HG02885 (cell line): ENCODE measurements around the gene KCNB1.

Experiments
- ATAC-seq: cut with Tn5 transposase; IDR thresholded peaks from one replicate; pipeline ENCODE4 v1.9.1; 2021; ENCODE audit warnings: mild to moderate bottlenecking; ENCODE audit not compliant: unreplicated experiment, poor library complexity

KCNB1 gene

GRCh38 chr20:49396230-49396629 lies 86.2 kb downstream of the KCNB1 start:
- ATAC-seq: no peak

GRCh38 chr20:49395659-49396058 lies 86.8 kb downstream of the KCNB1 start:
- no peak for ATAC-seq

- ATAC-seq: no peak
Observed at GRCh38 chr20:49395183-49395582, 87.3 kb downstream of the KCNB1 start.

- ATAC-seq: no peak
Observed at GRCh38 chr20:49394757-49395156, 87.7 kb downstream of the KCNB1 start.

DNA sequence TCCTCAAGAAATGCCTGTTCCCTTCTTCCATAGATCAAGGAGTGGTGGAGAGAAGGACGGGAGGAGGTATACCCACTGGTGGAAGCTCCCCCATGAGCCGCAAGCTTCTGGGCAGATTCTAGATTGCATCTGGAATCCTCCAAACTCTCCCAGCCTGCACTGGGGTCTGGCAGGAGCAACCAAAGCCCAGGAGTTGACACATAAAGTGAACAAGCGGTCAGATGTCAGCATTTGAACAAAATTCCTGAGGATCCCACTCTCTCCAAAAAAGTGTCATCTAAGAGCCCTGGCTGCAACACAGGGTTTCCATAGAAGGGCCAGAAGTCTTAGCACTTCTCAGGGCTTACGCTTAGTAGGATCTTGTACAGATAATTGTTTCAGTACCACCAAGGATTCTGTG lies 88.2 kb downstream of the KCNB1 start:
- no peak for ATAC-seq

DNA sequence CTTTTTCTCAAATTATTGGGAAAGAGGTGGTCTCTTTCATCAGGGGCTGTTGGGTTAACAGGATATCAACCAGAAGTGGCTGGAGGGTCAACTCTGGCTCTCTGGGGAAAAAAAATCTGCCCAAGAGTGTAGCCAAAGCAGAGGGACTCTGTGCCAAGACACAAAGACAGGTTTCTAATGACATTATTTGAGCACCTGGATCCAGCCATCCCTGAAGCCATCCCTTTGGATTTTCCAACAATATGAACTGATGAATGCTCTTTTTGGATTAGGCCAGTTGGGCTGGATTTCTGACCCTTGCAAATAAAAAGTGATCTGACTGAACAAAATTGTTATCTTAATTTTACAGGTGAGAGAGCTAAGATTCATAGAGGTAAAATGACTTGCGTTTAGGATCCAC lies 88.7 kb downstream of the KCNB1 start:
- ATAC-seq: no peak

DNA sequence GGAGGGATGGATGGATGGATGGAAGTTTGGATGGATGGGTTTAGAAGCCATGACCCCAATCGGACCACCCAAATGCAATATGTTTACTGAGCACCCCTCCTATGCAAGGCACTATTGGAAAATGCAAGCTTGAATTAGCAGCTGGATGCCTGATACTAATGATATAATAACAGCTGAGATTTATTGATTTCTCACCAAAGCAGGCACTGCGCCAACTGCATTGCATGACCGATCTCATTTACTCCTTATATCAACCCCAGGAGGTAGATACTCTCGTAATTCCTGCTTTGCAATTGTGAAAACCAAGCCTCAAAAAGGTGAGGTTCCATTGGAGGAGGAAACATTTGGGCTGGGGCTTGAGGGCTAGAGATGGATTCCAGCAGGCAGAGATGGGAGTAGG lies 89.7 kb downstream of the KCNB1 start:
- no peak for ATAC-seq

DNA sequence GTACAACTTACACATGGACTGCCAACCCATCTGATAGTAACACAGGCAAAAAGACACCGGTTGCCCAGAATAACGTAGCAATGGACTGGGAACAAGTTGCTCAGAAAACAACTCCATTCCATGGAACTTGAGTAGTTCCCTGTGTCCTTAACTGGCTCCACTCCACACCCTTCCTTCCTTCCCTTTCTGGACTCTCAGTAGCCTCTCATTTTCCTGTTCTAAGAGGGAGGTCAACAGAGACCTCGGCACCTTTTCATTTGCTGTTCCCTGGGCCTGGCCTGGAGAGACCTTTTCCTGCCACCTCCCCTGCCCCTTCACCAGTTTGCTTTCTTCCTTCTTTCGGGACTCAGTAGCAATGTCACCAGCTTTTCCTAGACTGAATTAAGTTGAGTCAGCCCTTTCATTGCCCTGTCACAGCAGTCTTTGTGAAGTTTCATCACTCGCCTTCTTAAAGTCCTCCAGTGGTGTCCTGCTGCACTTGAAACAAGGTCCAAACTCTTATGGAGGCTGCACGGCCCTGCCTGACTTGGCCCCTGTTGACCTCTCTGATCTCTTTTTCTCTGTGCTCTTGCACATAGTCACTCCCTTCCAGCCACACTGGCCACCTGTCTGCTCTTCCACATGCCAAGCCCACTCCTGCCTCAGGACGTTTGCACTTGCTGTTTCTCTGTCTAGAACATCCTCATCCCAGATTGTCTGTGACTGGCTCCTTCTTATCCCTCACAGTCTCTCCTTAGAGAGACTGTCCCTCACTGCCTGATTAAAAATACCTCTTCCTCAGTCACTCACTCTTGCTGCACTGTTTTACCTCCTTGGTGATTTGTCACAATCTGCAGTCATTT lies 90.8 kb downstream of the KCNB1 start:
- no peak for ATAC-seq

DNA sequence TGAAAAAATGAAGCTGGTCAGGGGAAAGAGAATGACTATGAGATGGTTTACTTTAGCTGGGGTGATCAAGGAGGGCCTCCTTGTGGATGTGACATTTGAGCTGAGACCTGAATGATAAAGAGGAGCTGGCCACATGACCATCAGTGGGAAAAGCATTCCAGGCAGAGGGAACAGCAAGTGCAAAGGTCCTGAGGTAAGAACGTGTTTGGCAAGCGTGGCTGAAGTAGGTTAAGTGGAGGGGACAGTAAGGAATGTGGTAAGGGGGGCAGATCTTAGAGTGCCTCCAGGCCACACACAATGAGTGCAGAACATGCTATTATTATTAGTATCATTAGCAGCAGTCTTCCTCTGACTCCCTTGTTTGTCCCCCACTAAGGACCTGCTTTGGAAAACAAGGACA lies 92.6 kb downstream of the KCNB1 start:
- ATAC-seq: no peak

- ATAC-seq: no peak
Observed at GRCh38 chr20:49388744-49389143, 93.7 kb downstream of the KCNB1 start.

- ATAC-seq: no peak
Observed at GRCh38 chr20:49387581-49387939, 94.9 kb downstream of the KCNB1 start.

DNA sequence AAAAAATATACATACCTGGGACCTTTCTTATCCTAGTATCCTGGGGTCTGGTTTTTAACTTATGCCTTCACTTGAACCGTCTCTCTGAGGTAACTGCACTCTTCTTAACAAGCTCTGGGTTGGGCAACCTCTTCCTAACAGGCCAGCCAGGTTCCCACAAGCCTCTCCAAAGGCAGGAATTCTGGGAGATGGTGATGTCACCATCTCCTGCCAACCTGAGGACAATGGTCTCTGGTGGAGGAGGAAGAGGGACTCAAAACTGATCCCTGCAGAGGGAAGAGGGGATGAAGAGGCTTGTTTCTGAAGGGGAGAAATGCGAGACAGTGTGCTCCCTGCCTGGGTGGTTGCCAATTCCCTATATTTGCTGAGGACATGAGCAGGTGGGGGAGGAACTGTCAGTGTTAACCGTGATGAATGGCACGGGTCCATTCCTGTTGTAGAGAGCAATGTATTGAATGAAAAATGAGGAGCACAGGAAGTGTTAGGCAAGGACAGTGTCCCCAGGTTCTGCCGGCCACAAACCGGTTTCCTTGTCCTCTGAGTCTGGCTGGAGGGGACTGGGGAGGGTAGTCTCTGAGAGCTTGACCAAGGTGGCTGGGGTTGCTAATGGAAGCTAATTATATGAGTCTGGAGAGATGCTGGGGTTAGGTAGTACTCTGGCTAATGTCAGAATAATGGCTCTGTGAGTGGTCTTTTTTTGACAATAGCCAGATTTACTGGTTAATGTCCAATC lies 95.5 kb downstream of the KCNB1 start:
- no peak for ATAC-seq

DNA sequence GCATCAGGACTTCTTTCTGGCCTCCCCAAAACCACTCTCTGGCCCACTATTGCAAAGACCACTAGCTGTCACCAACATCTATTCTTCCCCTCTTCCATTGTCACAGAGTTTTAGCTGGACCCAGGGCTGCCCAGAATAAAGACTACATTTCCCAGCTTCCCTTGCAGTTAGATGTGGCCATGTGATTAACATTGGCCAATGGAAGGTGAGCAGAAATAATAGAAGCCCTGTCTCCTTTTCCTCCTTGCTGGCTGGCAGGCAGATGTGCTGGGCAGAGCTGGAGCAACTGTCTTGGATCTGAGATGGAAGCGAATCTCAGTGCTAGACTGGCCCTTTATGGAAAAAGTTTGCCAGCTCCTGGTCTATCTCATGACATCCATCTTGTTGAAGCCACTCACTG lies 97.0 kb downstream of the KCNB1 start:
- no peak for ATAC-seq

DNA sequence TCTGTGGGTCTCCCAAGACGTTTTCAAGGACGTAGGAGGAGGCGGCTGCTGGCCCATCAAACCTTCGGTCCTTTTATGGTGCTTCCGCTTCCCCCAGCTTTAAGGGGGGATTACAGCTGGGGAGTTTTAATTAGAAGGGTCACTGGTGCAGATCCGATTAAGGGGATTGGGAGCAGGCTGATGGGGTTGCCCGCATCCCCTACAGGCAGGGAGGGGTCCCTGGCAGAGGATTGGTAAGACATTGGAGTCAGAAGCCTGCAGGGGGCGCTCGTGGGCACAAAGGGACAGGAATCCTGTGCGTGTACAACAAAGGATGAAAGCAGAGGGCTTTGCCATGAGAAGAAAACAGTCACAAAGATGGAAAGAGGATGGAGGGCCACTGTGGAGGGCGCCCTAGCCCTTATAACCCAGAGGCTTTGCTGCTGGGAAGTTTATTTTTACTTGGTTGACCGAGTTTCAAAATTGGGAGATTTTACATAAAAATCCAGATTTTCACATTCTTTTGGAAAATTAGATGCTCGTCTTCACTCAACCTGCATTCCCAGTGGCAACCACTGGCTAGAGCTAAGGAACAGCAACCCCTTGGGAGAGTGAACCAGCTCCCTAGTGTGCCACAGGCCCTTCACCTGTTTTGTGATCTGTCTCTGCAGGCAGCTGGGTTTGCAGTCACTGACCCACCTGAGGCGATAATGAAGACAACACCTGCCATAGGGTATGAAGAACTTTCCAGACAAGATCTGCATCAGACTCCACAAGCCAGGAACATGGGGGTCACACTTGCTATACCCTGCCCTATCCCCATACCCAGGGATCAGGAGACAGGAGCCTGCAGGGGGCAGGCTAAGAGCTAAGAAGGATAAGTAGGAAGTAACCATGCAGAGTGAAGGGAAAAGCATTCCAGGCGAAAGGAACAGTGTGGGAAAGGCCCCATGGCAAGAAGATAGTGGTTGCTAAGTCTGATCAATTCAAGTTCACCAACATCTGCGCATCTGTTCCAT lies 97.7 kb downstream of the KCNB1 start:
- no peak for ATAC-seq

GRCh38 chr20:49381558-49382493 lies 100.6 kb downstream of the KCNB1 start:
- no peak for ATAC-seq

DNA sequence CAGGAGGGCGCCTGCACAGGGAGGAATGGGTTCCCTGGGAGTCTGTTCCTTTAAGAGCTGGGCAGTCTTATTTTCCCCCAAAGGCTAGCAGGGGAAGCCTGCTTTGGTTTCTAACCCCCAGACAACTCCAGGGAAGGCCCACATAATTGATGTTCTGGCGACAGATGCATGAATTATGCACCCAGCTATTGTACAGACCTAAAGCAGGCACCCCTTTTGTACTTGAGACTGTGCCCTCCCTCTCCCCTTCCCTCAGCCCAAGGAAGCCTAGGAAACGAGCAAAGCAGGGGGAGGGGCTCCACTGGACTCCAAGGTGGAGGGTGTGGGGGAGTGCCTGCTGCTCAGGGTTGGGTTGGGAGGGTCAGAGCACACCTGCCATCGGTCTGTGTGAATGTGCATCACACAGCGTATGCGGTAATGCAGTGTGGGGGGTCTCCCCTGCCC lies 102.1 kb downstream of the KCNB1 start:
- no peak for ATAC-seq

DNA sequence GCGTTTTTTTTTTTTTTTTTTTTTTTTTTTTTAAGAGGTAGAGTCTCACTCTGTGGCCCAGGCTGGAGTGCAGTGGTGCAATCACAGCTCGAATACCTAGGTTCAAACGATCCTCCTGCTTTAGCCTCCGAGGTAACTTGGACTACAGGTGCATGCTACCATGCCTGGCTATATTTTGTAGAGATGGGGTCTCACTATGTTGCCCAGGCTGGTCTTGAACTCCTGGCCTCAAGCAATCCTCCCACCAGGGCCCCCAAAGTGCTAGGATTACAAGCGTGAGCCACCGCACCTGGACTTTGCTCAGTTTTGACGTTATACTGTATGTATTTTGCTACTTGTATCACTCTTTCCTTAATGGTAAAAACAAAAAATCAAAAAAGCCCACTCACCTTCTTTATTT lies 103.1 kb downstream of the KCNB1 start:
- ATAC-seq: no peak

- no peak for ATAC-seq
Observed at GRCh38 chr20:49377326-49377725, 105.1 kb downstream of the KCNB1 start.

- ATAC-seq: no peak
Observed at GRCh38 chr20:49375170-49375569, 107.3 kb downstream of the KCNB1 start.
